H1 (cell line): ENCODE results near the gene SLC6A18. TPM values are rescaled to one million over a fixed set of nuclear protein-coding genes. Genes with fewer than 3 reads are reported as not detected.
"Not testable (repeated sequence)": the region's sequence is repeated elsewhere in the genome, so short reads cannot be mapped to it uniquely, and the experiment has no call there.

Experiments
- CTCF ChIA-PET: fragments of 300-600 bp; sonication (Branson Sonifier 250); formaldehyde crosslinking; loops from one replicate; lab custom pipeline; 2021; ENCODE audit not compliant: partially characterized antibody; lab: Charles Lee
- POLR2A ChIA-PET: fragments of 300-600 bp; sonication (Branson Sonifier 250); formaldehyde crosslinking; loops from one replicate; lab custom pipeline; 2021; ENCODE audit warnings: inconsistent platforms; ENCODE audit not compliant: partially characterized antibody; lab: Charles Lee
- DNase-seq, 2 experiments: peaks; one replicate each; pipeline versions ENCODE4 v3.0.0 to v3.0.0-alpha.2; 2010 to 2022; ENCODE audit warnings: low spot score in 2 of 2, low read depth in 1 of 2, mixed read lengths in 1 of 2
- FAIRE-seq: peaks from 2 replicates; lab custom pipeline; 2011; peaks lifted over from hg19 to GRCh38; lab: Jason Lieb, UNC
- H2AFZ ChIP-seq: 2 replicates; pipeline ENCODE4 v1.8.1; 2012; ENCODE audit warnings: low read length, inconsistent platforms
- H2AK5ac ChIP-seq: 2 replicates; pipeline ENCODE4 v1.6.1; 2013; ENCODE audit warnings: low read depth, low read length
- H2BK120ac ChIP-seq: replicated peaks from 2 replicates; pipeline ENCODE3; 2013; ENCODE audit warnings: low read depth, low read length, inconsistent platforms
- H2BK12ac ChIP-seq: 2 replicates; pipeline ENCODE4 v1.6.1; 2013; ENCODE audit warnings: low read depth, low read length
- H2BK15ac ChIP-seq: 2 replicates; pipeline ENCODE4 v1.6.1; 2013; ENCODE audit warnings: low read length
- H2BK20ac ChIP-seq: 2 replicates; pipeline ENCODE4 v1.6.1; 2013; ENCODE audit warnings: low read length
- H2BK5ac ChIP-seq: 2 replicates; pipeline ENCODE4 v1.6.1; 2013; ENCODE audit warnings: low read depth, low read length
- H3K14ac ChIP-seq: 2 replicates; pipeline ENCODE4 v1.6.1; 2013; ENCODE audit warnings: inconsistent platforms; ENCODE audit not compliant: insufficient read length
- H3K18ac ChIP-seq: 2 replicates; pipeline ENCODE4 v1.6.1; 2013; ENCODE audit warnings: low read length; ENCODE audit errors: extremely low read depth
- H3K23ac ChIP-seq: 2 replicates; pipeline ENCODE4 v1.6.1; 2013; ENCODE audit warnings: inconsistent platforms; ENCODE audit not compliant: insufficient read length
- H3K23me2 ChIP-seq: 2 replicates; pipeline ENCODE4 v1.6.1; 2013; ENCODE audit warnings: low read depth, low read length
- H3K27ac ChIP-seq: 2 replicates; pipeline ENCODE4 v1.6.1; 2011; ENCODE audit warnings: low read depth, low read length, inconsistent platforms
- H3K27me3 ChIP-seq, 4 experiments: replicated peaks in 1 of 4; 1 replicate in 1 of 4; 2 replicates in 3 of 4; pipeline versions ENCODE4 v1.6.1 to v1.8.1; 2011 to 2013; ENCODE audit warnings: low read length in 3 of 4, mild to moderate bottlenecking in 3 of 4, inconsistent platforms in 2 of 4, mixed read lengths in 2 of 4, moderate library complexity in 1 of 4; ENCODE audit not compliant: control insufficient read depth in 3 of 4, insufficient read depth in 3 of 4; ENCODE audit errors: extremely low read depth in 1 of 4
- H3K36me3 ChIP-seq, 4 experiments: 2 replicates each; pipeline versions ENCODE4 v1.6.1 to v1.8.1; 2011 to 2013; ENCODE audit warnings: mild to moderate bottlenecking in 4 of 4, low read length in 3 of 4, moderate library complexity in 2 of 4, control low read depth in 1 of 4, inconsistent platforms in 1 of 4; ENCODE audit not compliant: insufficient read depth in 4 of 4, control insufficient read depth in 2 of 4
- H3K4ac ChIP-seq: replicated peaks from 2 replicates; pipeline ENCODE3; 2013; ENCODE audit warnings: low read length, low read depth, mixed read lengths, inconsistent platforms; ENCODE audit not compliant: insufficient read length
- H3K4me1 ChIP-seq, 4 experiments: replicated peaks in 1 of 4; 1 replicate in 1 of 4; 2 replicates in 3 of 4; pipeline versions ENCODE4 v1.6.1 to v1.8.1; 2011 to 2013; ENCODE audit warnings: low read length in 3 of 4, inconsistent platforms in 2 of 4, mixed read lengths in 1 of 4; ENCODE audit not compliant: insufficient read depth in 4 of 4, control insufficient read depth in 3 of 4
- H3K4me2 ChIP-seq, 2 experiments: 2 replicates each; pipeline versions ENCODE4 v1.6.1 to v1.8.1; 2011 to 2013; ENCODE audit warnings: low read depth in 2 of 2, low read length in 2 of 2, control low read depth in 1 of 2, inconsistent platforms in 1 of 2, mild to moderate bottlenecking in 1 of 2; ENCODE audit not compliant: insufficient read depth in 1 of 2
- H3K4me3 ChIP-seq, 4 experiments: fragments of 200-600, 300-600 bp in 1 of 4; sonication (generic), shearing (Covaris generic), sonication (Bioruptor Twin) in 1 of 4; 2 replicates each; pipeline versions ENCODE4 v1.5.1 to v1.8.1; 2011 to 2016; ENCODE audit warnings: low read length in 4 of 4, low read depth in 3 of 4, control low read depth in 2 of 4, inconsistent platforms in 2 of 4, mild to moderate bottlenecking in 2 of 4, mixed read lengths in 1 of 4, moderate library complexity in 1 of 4; ENCODE audit not compliant: insufficient read depth in 2 of 4; ENCODE audit errors: extremely low read depth in 1 of 4
- H3K56ac ChIP-seq: replicated peaks from 2 replicates; pipeline ENCODE3; 2013; ENCODE audit warnings: low read depth, mild to moderate bottlenecking, mixed read lengths, low read length, inconsistent platforms; ENCODE audit not compliant: insufficient read length
- H3K79me1 ChIP-seq: 2 replicates; pipeline ENCODE4 v1.6.1; 2013; ENCODE audit warnings: low read depth, low read length, control low read depth
- H3K79me2 ChIP-seq, 2 experiments: 2 replicates each; pipeline versions ENCODE4 v1.6.1 to v1.8.1; 2012 to 2013; ENCODE audit warnings: low read length in 2 of 2, mild to moderate bottlenecking in 2 of 2, inconsistent platforms in 1 of 2; ENCODE audit not compliant: insufficient read depth in 2 of 2, control insufficient read depth in 1 of 2
- H3K9ac ChIP-seq, 4 experiments: replicated peaks in 1 of 4; 1 replicate in 1 of 4; 2 replicates in 3 of 4; pipeline versions ENCODE4 v1.6.1 to v1.8.1; 2011 to 2013; ENCODE audit warnings: low read depth in 3 of 4, low read length in 3 of 4, control low read depth in 2 of 4, mild to moderate bottlenecking in 2 of 4, moderate library complexity in 2 of 4, inconsistent platforms in 1 of 4; ENCODE audit errors: extremely low read depth in 1 of 4
- H3K9me3 ChIP-seq, 2 experiments: 2 replicates each; pipeline versions ENCODE4 v1.6.1 to v1.8.1; 2012 to 2013; ENCODE audit warnings: mild to moderate bottlenecking in 2 of 2, moderate library complexity in 2 of 2, control low read depth in 1 of 2, inconsistent platforms in 1 of 2, low read depth in 1 of 2, low read length in 1 of 2, mixed read lengths in 1 of 2; ENCODE audit not compliant: insufficient read depth in 2 of 2
- H4K20me1 ChIP-seq, 2 experiments: replicated peaks in 1 of 2; 2 replicates each; pipeline versions ENCODE3 to v1.8.1; 2011 to 2013; ENCODE audit warnings: inconsistent platforms in 2 of 2, low read length in 2 of 2, mild to moderate bottlenecking in 1 of 2; ENCODE audit not compliant: insufficient read depth in 2 of 2, control insufficient read depth in 1 of 2
- H4K5ac ChIP-seq: 2 replicates; pipeline ENCODE4 v1.6.1; 2013; ENCODE audit warnings: low read length, low read depth, mixed read lengths, inconsistent platforms; ENCODE audit not compliant: insufficient read length
- H4K8ac ChIP-seq: 2 replicates; pipeline ENCODE4 v1.8.0; 2013; ENCODE audit warnings: mild to moderate bottlenecking, moderate library complexity, low read length, inconsistent platforms; ENCODE audit not compliant: insufficient read depth; ENCODE audit errors: extremely low read depth
- H4K91ac ChIP-seq: replicated peaks from 2 replicates; pipeline ENCODE3; 2013; ENCODE audit warnings: low read length, mixed read lengths, inconsistent platforms; ENCODE audit not compliant: insufficient read length
- WGBS, 2 experiments: shearing (Covaris generic) in 1 of 2; methylation state at CpG; one replicate each; pipeline versions ENCODE4 v1.1.6 to v1.1.7; 2013 to 2015; ENCODE audit warnings: low lambda C conversion rate in 2 of 2, mixed read lengths in 2 of 2, inconsistent platforms in 1 of 2, low coverage in 1 of 2, missing lambda C conversion rate in 1 of 2; ENCODE audit not compliant: insufficient replicate concordance in 2 of 2, insufficient coverage in 1 of 2, insufficient read length in 1 of 2; ENCODE audit errors: extremely low coverage in 1 of 2, missing lambda C conversion rate in 1 of 2; 5-methylcytosine and 5-hydroxymethylcytosine counted together
- polyA plus RNA-seq, 7 experiments: library from polyadenylated mRNA; depleted of rRNA in 3 of 7; stranded (reverse) in 5 of 7; unstranded in 2 of 7; fragments of >200 nt in 5 of 7; fragments of 200-250 nt in 2 of 7; gene quantifications; 1 replicate in 5 of 7; 2 replicates in 1 of 7; 4 replicates in 1 of 7; pipeline versions ENCODE4 v1.2.1 to v1.2.3, GENCODE V29; 2011 to 2013; ENCODE audit warnings: missing spikeins in 2 of 7, mixed read lengths in 2 of 7
- total RNA-seq: library from RNA; stranded (reverse); fragmentation: NEBNext Ultra II Directional; extraction: Animal tissue kit (Norgen Biotek cat#: 25700); gene quantifications from 2 replicates; pipeline ENCODE4 v1.2.1, GENCODE V29; 2021

The SLC6A18 gene
- total and polyA plus RNA-seq, 2 of the 8 experiments (the other 6 are each of a cell fraction or from before 2014, with no cell fraction given) = not detected

DNA sequence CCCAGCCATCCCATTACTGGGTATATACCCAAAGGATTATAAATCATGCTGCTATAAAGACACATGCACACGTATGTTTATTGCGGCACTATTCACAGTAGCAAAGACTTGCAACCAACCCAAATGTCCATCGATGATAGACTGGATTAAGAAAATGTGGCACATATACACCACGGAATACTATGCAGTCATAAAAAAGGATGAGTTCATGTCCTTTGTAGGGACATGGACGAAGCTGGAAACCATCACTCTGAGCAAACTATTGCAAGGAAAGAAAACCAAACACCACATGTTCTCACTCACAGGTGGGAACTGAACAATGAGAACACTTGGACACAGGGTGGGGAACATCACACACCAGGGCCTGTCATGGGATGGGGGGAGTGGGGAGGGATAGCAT is 42.3 kb downstream of the SLC6A18 start:
- Histone ChIP-seq H3K9me3 (peaks cover 12 to 32% of the 10 kb centered on the region in 2 experiments), H3K36me3 (peaks cover 2 to 51% (median 10%) of the 10 kb centered on the region in 4 experiments; a peak in 6 of 8 replicates)
- H3K79me2 ChIP-seq, CTCF ChIA-PET, H2AFZ ChIP-seq, POLR2A ChIA-PET, H3K18ac ChIP-seq, H3K23ac ChIP-seq, H2AK5ac ChIP-seq, H3K56ac ChIP-seq, H3K4ac ChIP-seq, H4K20me1 ChIP-seq, H2BK120ac ChIP-seq, H2BK15ac ChIP-seq, FAIRE-seq, H3K79me1 ChIP-seq, H2BK12ac ChIP-seq, H3K9ac ChIP-seq, H4K5ac ChIP-seq, H3K4me3 ChIP-seq, H3K4me2 ChIP-seq, H2BK5ac ChIP-seq, H3K23me2 ChIP-seq, DNase-seq, H3K14ac ChIP-seq, H4K8ac ChIP-seq, H2BK20ac ChIP-seq, H3K4me1 ChIP-seq, H3K27me3 ChIP-seq, H4K91ac ChIP-seq, H3K27ac ChIP-seq: not testable (repeated sequence)
- 82% methylated on average over 4 of the region's 5 CpGs; no CpG with 5 or more reads in 1 of the 2 experiments for WGBS, 2 experiments
